Stimulated activated CD4-positive, alpha-beta T cell treated with anti-CD3 and anti-CD28 coated beads, TNF-alpha, amount 100 ng/mL, for 1 hour (primary cell): ENCODE data around the gene POU6F2.

ENCODE experiments used
- DNase-seq, 3 donors: peaks; one replicate each; pipeline ENCODE4 v3.0.0-alpha.2; 2020; ENCODE audit warnings: low read depth in 3 of 3, low spot score in 1 of 3

Gene POU6F2

DNA sequence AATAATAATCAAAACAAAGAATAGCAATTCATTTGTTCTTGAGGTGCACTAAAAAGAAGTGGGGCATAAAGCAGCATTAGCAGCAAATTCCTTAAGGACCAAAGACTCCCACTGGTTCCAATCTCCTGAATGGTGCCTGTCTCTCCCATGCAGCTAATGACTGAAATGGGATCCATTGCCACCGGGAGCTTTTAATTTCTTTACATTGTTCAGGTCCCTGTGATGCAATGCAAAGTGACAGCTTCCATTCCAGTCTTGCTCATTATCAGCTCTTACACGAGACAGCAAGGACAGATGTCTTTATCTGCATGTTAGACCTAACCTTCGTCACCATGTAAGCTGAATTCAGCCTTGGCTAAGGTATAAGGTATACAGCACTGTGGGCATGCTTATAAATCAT lies 148.1 kb downstream of the POU6F2 start:
- DNase-seq: no peak

DNA sequence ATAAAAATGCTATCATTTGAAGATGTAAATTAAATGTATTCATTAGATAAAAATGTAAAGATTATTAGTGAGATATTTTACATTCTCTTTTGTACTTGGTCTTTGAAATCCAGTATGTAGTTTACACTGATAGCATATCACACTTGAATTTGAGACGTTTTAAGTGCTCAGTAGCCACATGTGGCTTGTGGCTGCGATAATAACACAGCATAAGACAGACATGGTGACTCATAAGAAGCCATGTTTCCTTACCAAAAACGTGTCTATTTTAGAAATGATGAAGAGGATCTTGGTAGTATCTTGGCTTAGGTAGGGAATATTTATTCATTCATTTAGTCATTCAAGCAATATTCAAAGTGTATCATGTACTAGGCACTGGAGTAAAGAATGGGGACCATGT lies 149.3 kb downstream of the POU6F2 start:
- no peak for DNase-seq

GRCh38 chr7:39128287-39128843 lies 150.7 kb downstream of the POU6F2 start:
- DNase-seq: no peak

DNA sequence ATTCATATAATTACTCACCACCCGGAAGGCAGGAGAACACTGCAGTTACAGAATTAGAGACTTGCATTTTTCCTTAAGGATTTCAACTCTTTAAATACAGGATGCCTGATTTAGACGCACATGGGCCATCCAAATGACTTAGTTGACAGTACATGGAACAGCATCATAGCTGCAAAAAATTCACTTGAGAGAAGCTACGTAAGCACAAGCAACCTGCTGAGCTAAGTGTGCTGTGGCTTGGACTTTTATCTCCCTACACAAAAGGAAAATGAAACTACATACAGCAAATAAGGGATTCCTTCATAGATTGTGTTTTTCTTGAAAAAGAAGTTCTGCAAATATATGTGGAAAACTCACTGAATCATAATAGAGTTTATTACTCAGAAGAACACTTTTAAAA lies 152.6 kb downstream of the POU6F2 start:
- no peak for DNase-seq

- DNase-seq: no peak
These were observed 153.3 kb downstream of the POU6F2 start for GRCh38 chr7:39130857-39131526.

GRCh38 chr7:39132306-39132705 lies 154.6 kb downstream of the POU6F2 start:
- no peak for DNase-seq

DNA sequence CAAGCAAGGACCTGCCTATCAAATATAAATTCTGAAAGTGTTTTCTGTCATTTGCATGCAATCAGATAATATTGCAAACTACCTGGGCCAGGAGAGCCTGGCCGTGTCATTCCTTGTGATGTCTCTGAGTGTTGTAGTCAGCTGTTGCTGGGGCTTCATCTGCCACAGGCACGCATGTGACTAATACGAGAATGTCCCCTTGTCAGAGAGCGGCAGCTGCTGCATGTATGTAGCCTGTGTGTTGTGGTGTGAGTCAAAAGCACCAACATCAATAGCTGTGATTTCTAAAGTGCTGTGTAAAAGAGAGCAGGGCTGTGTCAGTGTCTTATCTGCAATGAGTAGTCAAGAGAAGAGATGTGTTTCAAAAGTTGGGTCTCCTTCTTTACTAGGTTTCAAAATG lies 155.4 kb downstream of the POU6F2 start:
- DNase-seq: no peak

GRCh38 chr7:39137480-39137879 lies 159.8 kb downstream of the POU6F2 start:
- DNase-seq: no peak

- no peak for DNase-seq
These were observed 165.0 kb downstream of the POU6F2 start for GRCh38 chr7:39142750-39143149.

GRCh38 chr7:39144420-39144819 lies 166.7 kb downstream of the POU6F2 start:
- no peak for DNase-seq

GRCh38 chr7:39145283-39145682 lies 167.6 kb downstream of the POU6F2 start:
- DNase-seq: no peak

GRCh38 chr7:39145935-39146334 lies 168.2 kb downstream of the POU6F2 start:
- DNase-seq: no peak

- no peak for DNase-seq
These were observed 175.0 kb downstream of the POU6F2 start for GRCh38 chr7:39152701-39153100.

GRCh38 chr7:39153113-39153512 lies 175.4 kb downstream of the POU6F2 start:
- no peak for DNase-seq

GRCh38 chr7:39153647-39154046 lies 175.9 kb downstream of the POU6F2 start:
- DNase-seq: no peak

DNA sequence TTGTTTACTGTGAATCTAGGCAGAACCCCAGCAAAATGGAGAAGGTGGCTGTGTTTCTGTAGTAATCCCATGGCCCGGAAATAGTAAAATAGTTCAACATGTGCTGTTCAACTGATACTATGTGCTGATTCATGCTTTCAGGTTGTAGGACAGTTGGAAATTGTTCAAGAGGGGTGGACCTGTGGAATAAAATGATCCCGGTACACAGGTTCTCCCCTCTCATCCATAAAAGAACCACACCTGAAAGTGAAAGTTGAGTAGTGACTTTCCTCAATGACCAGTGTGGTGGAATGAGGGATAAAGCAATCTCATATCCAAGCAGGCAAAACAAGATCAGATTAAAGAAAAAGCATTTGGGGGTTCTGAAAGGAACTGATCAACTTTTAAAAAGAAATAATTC lies 177.1 kb downstream of the POU6F2 start:
- no peak for DNase-seq

- no peak for DNase-seq
These were observed 180.7 kb downstream of the POU6F2 start for GRCh38 chr7:39158367-39158766.

DNA sequence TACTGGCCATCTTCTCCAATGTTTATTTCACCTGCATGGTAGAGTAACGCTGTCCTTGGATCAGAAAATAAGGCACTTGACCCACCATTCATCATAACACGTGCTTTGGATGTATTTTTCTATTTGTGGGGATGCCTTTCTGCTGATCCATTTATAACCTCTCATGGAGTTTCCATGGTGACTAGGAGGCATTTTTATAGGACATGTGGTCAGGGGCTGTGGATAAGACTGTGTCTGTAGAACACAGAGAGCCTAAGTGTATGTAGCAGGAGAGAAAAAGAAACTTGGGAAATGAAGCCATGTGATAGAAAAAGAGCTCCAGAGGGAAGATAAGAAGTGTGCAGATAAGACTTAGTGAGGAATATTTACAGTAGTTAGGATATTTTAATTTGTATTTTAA lies 184.2 kb downstream of the POU6F2 start:
- no peak for DNase-seq

DNA sequence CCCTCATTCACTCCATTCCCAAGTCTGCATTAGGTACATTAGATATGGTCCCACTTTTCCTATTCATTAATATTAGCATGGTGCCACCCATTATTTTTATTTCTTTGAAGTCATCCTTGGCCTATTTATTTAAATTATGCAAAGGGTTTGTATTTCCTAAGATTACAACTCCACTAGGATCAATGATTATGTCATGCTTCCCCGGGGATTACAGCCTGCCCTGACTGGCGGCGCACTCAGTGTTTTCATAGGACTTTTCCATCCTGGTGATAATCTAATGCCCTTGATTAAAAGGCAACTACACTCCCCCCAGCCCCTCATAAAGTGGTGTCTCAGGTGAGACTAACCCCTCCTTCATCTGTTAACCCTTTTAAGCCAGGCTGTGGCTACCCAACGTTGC lies 187.2 kb downstream of the POU6F2 start:
- no peak for DNase-seq

- no peak for DNase-seq
These were observed 190.8 kb downstream of the POU6F2 start for GRCh38 chr7:39168403-39169098.

- no peak for DNase-seq
These were observed 194.4 kb downstream of the POU6F2 start for GRCh38 chr7:39172137-39172536.

- no peak for DNase-seq
These were observed 203.7 kb downstream of the POU6F2 start for GRCh38 chr7:39181398-39181797.

DNA sequence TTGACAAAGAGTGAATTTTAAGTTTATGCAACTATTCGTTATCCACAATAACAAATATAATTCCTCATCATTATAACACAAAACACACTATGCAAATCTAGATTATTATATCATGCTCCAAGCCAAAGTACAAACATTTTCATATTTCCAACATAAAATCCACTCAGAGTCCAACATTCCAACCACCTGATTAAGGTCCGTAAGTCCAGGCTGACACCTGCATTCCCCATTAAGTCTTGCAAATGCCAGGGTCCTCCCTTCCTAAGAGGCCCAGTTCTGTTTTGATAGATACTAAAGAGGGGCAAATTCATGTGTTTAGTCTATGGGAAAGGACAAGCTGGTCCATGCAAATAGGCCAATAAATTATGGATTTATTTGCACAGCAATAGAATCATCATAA lies 206.1 kb downstream of the POU6F2 start:
- no peak for DNase-seq
